NCI-H69 (cell line): ENCODE data around the gene PRKAB1.

Experiments
- DNase-seq: peaks from one replicate; lab custom pipeline; 2025; lab: John Stamatoyannopoulos, UW

The PRKAB1 gene

DNA sequence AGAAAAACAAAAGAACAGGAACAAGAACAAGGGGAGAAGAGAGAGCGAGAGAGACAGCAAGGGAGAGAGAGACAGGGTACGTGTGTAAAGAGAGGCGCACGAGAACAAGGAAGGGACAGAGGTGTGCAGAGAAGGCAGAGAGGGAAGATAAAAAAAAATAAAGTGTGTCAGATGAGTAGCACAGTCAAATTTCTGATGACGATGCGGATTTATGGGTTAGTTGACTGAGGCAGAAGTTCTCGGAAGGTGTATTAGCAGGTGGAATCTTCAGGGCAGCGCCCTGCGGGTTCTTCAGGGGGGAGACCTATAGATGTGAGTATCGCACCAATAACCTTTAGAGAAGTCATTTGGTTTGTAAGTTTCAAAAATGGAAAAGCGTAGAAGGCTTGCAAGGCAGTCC, 44.8 kb downstream of the PRKAB1 start:
- no peak for DNase-seq

DNA sequence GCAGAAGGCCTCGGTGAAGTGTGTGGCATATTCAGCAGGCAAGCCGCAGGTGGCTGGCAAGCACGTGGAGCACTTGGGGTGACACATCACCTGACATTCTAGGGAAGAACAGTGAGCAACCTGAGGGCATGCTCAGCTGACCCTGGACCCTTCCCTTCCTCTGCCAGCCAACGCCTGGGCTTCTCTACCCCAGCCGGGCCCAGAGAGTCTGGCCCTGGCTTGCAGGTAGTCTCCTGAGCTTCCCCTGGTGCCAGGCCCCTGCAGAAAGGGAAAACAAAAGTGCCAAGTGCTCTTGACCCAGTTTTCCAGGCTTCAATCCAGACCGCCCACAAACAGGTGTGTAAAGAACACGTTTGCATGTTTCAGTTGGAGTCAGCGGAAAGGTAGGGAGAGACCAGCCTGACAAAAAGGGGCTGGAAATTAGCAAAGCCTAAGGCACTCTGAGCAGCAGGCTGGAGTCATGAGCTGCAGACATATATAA, 45.7 kb downstream of the PRKAB1 start:
- DNase-seq = no peak

- DNase-seq = no peak
Observed at GRCh38 chr12:119714614-119715267, 46.8 kb downstream of the PRKAB1 start.

- DNase-seq = no peak
Observed at GRCh38 chr12:119715268-119715620, 47.3 kb downstream of the PRKAB1 start.

DNA sequence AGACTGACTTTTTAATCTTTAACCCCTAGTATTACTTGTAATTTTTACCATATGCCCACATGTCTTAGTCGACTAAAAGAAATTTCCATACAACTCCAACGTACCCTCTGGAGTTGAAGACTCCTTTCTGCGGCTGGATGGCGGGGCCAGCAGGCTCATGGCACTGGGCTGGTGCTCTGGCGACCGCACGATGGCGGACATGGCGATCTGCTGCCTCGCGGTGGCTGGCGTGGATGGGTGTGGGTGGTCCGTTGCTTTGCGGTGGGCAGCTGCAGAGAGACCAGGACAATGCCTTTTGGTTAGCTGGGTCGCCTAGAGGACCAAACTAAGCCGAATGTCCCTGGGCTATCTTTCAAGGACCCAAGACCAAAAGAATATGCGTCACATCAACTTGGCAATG, 50.2 kb downstream of the PRKAB1 start:
- DNase-seq = no peak

- no peak for DNase-seq
Observed at GRCh38 chr12:119720349-119720748, 52.4 kb downstream of the PRKAB1 start.

- no peak for DNase-seq
Observed at GRCh38 chr12:119721306-119721705, 53.4 kb downstream of the PRKAB1 start.

DNA sequence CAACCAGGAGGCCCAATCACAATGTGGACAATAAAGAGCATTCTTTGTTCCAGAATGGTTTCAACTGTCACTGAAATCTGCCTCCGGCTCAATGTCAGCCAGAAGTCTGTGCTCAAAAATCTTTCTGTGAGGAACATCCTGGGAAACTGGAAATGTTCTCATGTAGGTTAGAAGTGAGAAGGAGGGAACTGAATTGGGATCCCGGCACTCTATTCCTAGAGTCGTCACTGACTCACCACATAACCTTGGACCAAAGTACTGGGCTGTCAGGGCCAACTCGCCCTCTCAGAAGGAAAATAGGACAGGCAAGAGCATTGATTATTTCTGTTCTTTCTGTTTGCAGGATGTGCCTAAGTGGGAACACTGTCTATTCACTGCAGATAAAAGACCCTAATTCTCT, 57.6 kb downstream of the PRKAB1 start:
- no peak for DNase-seq

- no peak for DNase-seq
Observed at GRCh38 chr12:119727600-119728443, 59.9 kb downstream of the PRKAB1 start.

DNA sequence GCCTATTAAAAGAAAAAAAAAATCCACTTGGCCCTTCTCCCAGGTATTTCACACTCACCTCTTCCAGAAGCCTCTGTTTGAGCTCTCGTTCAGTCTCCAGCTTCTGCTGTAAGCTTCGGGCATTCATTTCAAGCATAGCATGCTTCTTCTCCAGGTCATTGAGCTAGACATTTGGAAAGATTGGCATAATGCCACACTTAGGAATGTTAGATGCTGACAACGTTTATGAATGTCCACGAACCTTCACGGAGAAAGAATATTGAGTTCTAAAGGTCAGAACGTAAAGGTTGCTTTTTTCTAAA, 60.5 kb downstream of the PRKAB1 start:
- DNase-seq = peak; percentile 5

DNA sequence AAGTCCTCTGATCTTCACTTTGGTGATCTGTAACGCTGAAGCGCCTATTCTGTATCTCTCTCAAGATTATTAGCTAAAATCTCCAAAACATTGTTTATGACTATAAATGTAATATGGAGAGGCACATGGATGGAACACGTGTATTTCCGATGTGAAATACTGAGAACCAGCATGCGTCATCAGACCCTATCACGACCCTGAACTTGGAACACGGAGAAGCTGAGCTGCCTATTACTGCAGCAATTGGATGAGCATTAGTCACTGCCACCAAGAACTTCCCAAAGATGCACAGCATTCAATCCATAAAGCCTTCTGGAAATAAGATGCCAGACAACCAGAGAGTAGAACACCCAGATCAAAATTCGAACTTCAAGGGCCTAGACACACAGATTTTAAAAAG, 61.9 kb downstream of the PRKAB1 start:
- no peak for DNase-seq

DNA sequence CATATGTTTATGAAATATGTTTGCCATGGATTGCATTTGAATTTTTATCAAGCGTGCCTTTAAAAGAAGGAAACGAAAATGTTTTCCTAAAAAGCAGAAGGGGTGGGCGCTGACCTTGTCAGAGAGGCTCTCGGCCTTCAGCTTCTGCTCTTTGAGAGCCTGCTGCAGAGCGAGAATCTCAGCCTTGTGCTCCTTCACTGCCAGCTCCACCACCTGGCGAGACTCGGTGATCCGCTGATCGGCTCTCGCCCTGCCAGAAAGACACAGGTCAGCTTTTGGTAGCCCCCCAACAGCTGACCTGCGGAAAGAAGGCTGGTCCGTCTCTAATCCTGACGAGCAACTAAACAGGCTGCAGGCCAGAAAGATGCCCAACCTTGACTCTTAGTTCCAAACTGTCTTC, 62.4 kb downstream of the PRKAB1 start:
- no peak for DNase-seq
